ENCODE data around the gene IFT52.

The IFT52 gene

DNA sequence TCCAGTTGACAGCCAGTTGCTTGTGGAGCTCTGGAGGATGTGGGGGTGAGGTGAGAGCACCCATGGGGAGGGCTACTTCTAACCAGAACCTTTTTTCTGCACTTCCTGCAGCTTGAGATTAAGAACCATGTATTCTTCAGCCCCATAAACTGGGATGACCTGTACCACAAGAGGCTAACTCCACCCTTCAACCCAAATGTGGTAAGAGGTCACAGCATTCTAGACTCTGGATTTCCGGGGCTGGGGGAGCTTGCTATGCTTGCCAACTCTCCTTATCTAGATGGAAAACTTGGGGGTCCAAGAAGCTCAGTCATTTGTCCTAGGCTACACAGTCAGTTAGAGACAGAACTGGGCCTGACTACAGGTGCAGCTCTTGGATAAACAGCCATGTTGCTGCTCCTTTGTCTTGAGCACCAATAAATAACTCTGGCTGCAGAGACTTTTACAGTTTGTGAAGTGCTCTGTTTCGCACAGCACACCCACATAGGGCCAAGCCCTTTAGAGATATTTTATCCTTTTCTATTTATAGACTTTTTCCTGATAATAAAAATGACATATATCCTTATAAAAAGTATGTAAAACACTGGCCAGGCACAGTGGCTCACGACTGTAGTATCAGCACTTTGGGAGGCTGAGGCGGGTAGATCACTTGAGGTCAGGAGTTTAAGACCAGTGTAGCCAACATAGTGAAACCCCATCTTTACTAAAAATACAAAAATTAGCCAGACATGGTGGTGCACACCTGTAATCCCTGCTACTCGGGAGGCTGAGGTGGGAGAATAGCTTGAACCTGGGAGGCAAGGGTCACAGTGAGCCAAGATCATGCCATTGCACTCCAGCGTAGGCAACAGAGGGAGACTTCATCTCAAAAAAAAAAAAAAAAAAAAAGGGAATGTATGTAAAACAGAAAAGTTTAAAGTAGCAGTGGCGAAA is 10.6 kb upstream of the IFT52 start:
- no peak overlapping the region for H3K4me2 ChIP-seq (ENCODE audit: low read length)
- TF ChIP-seq EZH2phosphoT487 (IDR thresholded peaks at IDR 0.05; ENCODE audit: borderline replicate concordance, low read length): no peak
- TF ChIP-seq, protein P1, sequence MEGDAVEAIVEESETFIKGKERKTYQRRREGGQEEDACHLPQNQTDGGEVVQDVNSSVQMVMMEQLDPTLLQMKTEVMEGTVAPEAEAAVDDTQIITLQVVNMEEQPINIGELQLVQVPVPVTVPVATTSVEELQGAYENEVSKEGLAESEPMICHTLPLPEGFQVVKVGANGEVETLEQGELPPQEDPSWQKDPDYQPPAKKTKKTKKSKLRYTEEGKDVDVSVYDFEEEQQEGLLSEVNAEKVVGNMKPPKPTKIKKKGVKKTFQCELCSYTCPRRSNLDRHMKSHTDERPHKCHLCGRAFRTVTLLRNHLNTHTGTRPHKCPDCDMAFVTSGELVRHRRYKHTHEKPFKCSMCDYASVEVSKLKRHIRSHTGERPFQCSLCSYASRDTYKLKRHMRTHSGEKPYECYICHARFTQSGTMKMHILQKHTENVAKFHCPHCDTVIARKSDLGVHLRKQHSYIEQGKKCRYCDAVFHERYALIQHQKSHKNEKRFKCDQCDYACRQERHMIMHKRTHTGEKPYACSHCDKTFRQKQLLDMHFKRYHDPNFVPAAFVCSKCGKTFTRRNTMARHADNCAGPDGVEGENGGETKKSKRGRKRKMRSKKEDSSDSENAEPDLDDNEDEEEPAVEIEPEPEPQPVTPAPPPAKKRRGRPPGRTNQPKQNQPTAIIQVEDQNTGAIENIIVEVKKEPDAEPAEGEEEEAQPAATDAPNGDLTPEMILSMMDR (IDR thresholded peaks at IDR 0.05; ENCODE audit: low read depth, low read length, poor library complexity, severe bottlenecking): no peak

GRCh38 chr20:43583133-43583864 is 7.4 kb upstream of the IFT52 start:
- no peak overlapping the region for H3K27ac ChIP-seq (ENCODE audit: low read depth, low read length)

More for the DNA sequence above, 10.6 kb upstream of the IFT52 start:
- Histone ChIP-seq H3K27ac (ENCODE audit: low read depth, low read length) (no peak overlapping the region), H3K9me3 (ENCODE audit: control insufficient read depth, insufficient read depth, low read length) (no peaks in the 10 kb centered on the region), H4K20me1 (ENCODE audit: control insufficient read depth, insufficient read depth, low read depth, low read length) (no peaks in the 10 kb centered on the region), H3K4me3 (ENCODE audit: low read length) (no peak overlapping the region), H3F3A (ENCODE audit: control insufficient read depth, insufficient read depth) (no peaks in the 10 kb centered on the region), H3K9me2 (replicated peaks; ENCODE audit: control insufficient read depth, low read length) (no peaks in the 10 kb centered on the region), H3K79me2 (ENCODE audit: control insufficient read depth, low read length) (no peaks in the 10 kb centered on the region), H3K4me1 (ENCODE audit: control insufficient read depth, low read length) (no peaks in the 10 kb centered on the region), H3K36me3 (ENCODE audit: control insufficient read depth, low read length) (no peaks in the 10 kb centered on the region), H3K27me3 (ENCODE audit: control insufficient read depth, low read length) (peaks cover 13% of the 10 kb centered on the region)

GRCh38 chr20:43583982-43584432 is 6.7 kb upstream of the IFT52 start:
- H3K4me1 ChIP-seq (ENCODE audit: control insufficient read depth, low read length): no peaks in the 10 kb centered on the region
- no peaks in the 10 kb centered on the region for H3K9me3 ChIP-seq (ENCODE audit: control insufficient read depth, insufficient read depth, low read length)
- no peaks in the 10 kb centered on the region for H3F3A ChIP-seq (ENCODE audit: control insufficient read depth, insufficient read depth)
- TF ChIP-seq, protein P1 (IDR thresholded peaks at IDR 0.05; ENCODE audit: low read depth, low read length, poor library complexity, severe bottlenecking): no peak
- no peak for TF ChIP-seq EZH2phosphoT487 (IDR thresholded peaks at IDR 0.05; ENCODE audit: borderline replicate concordance, low read length)
- no peaks in the 10 kb centered on the region for H3K36me3 ChIP-seq (ENCODE audit: control insufficient read depth, low read length)
- H4K20me1 ChIP-seq (ENCODE audit: control insufficient read depth, insufficient read depth, low read depth, low read length): no peaks in the 10 kb centered on the region
- H3K4me2 ChIP-seq (ENCODE audit: low read length): no peak overlapping the region
- no peaks in the 10 kb centered on the region for H3K9me2 ChIP-seq (replicated peaks; ENCODE audit: control insufficient read depth, low read length)
- no peak overlapping the region for H3K27ac ChIP-seq (ENCODE audit: low read depth, low read length)
- no peak overlapping the region for H3K4me3 ChIP-seq (ENCODE audit: low read length)
- H3K79me2 ChIP-seq (ENCODE audit: control insufficient read depth, low read length): no peaks in the 10 kb centered on the region
- H3K27me3 ChIP-seq (ENCODE audit: control insufficient read depth, low read length): peaks cover 15% of the 10 kb centered on the region

More at GRCh38 chr20:43583133-43583864, 7.4 kb upstream of the IFT52 start:
- no peaks in the 10 kb centered on the region for H3K9me3 ChIP-seq (ENCODE audit: control insufficient read depth, insufficient read depth, low read length)
- H4K20me1 ChIP-seq (ENCODE audit: control insufficient read depth, insufficient read depth, low read depth, low read length): no peaks in the 10 kb centered on the region
- no peaks in the 10 kb centered on the region for H3F3A ChIP-seq (ENCODE audit: control insufficient read depth, insufficient read depth)
- H3K9me2 ChIP-seq (replicated peaks; ENCODE audit: control insufficient read depth, low read length): no peaks in the 10 kb centered on the region
- no peaks in the 10 kb centered on the region for H3K4me1 ChIP-seq (ENCODE audit: control insufficient read depth, low read length)
- no peak overlapping the region for H3K4me3 ChIP-seq (ENCODE audit: low read length)
- no peaks in the 10 kb centered on the region for H3K36me3 ChIP-seq (ENCODE audit: control insufficient read depth, low read length)
- TF ChIP-seq EZH2phosphoT487 (IDR thresholded peaks at IDR 0.05; ENCODE audit: borderline replicate concordance, low read length): no peak
- no peak overlapping the region for H3K4me2 ChIP-seq (ENCODE audit: low read length)
- no peaks in the 10 kb centered on the region for H3K79me2 ChIP-seq (ENCODE audit: control insufficient read depth, low read length)
- peaks cover 15% of the 10 kb centered on the region for H3K27me3 ChIP-seq (ENCODE audit: control insufficient read depth, low read length)

Measured in DOHH2 (cell line).